Body of pancreas (tissue), 4 donors: ENCODE measurements around the gene RREB1.

ENCODE experiments used
- CTCF ChIP-seq, 7 experiments: fragments of 450-650 bp in 4 of 7; fragments of 200-600 bp in 3 of 7; sonication (generic) in 3 of 7; IDR thresholded peaks; one replicate each; pipeline ENCODE4 v1.5.1; 2016 to 2019; ENCODE audit warnings: antibody characterized with exemption in 7 of 7
- POLR2A ChIP-seq, 3 donors: fragments of 450-650 bp; IDR thresholded peaks; one replicate each; pipeline ENCODE4 v1.6.1; 2016; ENCODE audit warnings: antibody characterized with exemption in 3 of 3, mild to moderate bottlenecking in 2 of 3

GRCh38 chr6:7135755-7136154 lies 28.0 kb downstream of the RREB1 start:
- no peak for TF ChIP-seq CTCF (IDR thresholded peaks at IDR 0.05)
- no peak for TF ChIP-seq POLR2A (IDR thresholded peaks at IDR 0.05)
